GM12873 (cell line): Measurements from ENCODE around the gene DCUN1D1.

Source experiments
- TF ChIP-seq, protein P1 (sequence below): IDR thresholded peaks from 2 replicates; pipeline ENCODE4 v1.5.1; 2012; ENCODE audit warnings: low read depth, mild to moderate bottlenecking, moderate library complexity, low read length, control low read depth; ENCODE audit not compliant: insufficient read depth; ENCODE audit errors: missing control alignments

DCUN1D1 gene

DNA sequence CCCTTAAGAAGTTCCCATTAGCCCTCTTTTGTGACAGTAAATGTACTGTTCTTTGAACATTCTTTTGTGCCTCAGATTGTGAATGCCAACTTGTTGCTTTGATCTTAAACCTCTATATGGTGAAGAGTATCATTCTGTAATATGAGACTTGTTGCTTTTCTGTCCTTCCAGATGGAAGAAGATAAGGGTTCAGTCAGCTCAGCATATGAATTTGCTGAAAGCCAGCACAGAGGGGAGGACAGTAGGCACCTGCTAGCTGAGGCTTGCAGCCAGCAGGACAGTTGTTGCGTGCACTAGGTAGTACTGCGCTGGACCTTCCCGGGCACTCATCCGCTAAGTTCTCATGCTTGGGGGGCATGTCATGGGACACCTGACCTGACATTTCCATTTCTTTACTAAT, 74.7 kb downstream of the DCUN1D1 start:
- TF ChIP-seq, protein P1, sequence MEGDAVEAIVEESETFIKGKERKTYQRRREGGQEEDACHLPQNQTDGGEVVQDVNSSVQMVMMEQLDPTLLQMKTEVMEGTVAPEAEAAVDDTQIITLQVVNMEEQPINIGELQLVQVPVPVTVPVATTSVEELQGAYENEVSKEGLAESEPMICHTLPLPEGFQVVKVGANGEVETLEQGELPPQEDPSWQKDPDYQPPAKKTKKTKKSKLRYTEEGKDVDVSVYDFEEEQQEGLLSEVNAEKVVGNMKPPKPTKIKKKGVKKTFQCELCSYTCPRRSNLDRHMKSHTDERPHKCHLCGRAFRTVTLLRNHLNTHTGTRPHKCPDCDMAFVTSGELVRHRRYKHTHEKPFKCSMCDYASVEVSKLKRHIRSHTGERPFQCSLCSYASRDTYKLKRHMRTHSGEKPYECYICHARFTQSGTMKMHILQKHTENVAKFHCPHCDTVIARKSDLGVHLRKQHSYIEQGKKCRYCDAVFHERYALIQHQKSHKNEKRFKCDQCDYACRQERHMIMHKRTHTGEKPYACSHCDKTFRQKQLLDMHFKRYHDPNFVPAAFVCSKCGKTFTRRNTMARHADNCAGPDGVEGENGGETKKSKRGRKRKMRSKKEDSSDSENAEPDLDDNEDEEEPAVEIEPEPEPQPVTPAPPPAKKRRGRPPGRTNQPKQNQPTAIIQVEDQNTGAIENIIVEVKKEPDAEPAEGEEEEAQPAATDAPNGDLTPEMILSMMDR: no peak

DNA sequence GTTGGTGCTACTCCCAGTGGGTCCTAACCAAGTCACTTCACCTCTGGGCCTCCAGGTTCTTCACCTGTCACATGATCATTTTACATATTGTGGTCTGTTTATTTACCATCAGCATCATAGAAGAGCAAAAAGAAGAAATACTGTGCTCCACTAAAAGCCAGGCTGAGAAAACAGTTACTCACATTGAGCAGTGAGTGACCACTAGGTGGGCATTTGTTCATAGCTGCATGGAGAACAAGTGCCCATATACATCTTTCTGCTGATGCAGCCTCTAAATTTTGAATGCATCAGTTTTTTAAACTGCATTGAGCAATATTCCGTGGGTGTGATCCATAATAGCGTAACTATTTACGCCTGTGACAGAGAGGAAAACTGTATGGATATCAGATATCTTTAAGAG, 76.2 kb downstream of the DCUN1D1 start:
- TF ChIP-seq, protein P1: no peak

DNA sequence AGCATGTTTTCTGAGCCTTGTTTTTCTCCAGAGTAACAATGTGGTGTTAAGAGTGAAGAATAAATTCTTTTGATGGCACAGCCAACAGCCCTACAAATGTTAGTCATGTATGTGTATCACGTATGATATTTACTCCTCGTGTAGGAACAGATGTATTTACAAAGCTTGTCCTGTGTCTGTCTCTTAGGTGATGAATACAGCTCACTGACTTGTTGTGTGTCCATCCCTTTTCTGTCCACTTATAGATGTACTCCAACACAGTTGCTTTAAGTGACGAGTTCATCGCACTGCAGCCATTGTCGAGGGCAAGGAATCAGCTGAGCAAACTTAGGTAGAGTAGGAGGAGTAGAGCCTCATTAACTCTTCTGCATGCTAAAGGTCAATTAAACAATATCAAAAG, 78.1 kb downstream of the DCUN1D1 start:
- TF ChIP-seq, protein P1: no peak

DNA sequence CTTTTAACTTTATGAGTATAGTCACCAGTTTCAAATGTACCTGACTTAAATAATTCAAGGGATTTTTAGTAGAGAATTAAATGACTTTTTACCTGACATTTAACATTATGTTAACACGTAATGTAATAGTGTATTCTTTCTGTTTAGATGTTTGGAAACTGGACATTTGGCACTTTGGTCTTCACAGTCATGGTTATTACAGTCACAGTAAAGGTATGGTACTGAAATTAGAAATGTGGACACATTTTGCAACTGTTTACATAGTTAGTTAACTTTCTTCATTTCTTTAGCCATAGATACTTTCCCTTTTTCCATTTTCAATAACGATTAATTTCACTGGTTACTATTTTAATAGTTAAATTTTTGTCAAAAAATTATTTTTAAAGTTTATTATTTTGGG, 83.8 kb downstream of the DCUN1D1 start:
- TF ChIP-seq, protein P1: no peak

DNA sequence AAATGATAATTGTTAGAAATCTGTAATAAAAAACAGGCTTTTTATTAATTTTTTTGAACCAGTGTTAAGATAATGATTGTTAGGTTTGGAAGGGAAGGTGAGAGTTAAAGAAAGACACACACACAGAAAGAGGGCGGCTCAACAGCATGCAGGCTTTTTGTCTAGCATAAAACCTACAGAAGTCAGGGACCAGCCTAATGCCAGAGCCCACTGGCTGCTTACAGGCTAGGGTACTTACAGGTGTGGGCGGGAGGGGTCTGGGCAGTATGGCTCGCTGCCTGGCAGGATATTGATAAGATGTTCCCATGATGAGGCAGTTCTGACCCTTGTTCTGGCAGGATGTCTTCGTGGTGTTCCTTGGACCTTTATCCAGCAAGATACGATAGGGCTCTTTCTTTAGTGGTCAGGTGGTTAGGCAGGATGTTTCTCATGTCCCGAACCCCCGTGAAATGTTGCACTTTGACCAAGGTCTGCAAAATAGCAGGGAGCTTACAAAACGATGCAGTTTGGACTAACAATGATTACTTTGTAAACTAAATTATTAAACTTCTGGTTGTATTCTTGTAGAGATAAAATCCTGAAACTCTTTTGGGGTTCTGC, 84.7 kb downstream of the DCUN1D1 start:
- TF ChIP-seq, protein P1: no peak

DNA sequence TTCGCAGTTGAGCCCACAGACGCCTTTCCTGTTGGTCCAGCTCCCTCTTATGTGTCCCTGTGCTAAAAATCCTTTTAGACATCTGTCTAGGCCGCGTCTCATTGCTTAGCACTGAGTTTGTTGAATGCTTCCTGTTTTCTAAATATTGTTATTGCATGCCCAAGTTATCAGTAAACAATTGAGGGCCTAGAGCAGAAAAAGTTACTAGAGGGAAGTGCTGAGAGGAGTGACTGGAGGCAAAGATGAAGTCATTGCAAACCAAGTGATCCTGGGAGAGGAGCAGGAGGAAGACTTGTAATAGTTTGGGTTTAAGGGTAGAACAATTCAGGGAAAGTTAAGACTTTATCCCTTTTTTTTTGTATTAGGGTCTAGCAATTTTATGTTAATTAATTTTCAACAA, 88.1 kb downstream of the DCUN1D1 start:
- TF ChIP-seq, protein P1: no peak

DNA sequence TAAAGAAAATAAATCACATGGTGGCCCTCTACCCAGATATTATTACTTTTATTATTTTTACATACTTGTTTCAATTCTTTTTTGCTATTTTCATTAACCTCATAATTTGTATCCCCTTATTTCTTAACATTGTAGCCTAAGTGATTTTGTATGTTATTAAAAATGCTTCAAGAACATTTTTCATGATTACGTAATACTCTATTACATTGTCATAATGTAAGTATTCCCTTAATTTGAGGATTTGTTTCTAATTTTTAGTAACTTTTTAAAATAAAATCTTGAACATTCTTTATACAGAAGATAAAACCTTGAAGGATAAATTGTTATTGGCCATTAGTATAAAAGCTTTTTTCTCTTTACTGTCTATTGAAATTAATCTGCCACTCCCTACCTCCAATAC, 89.0 kb downstream of the DCUN1D1 start:
- TF ChIP-seq, protein P1: no peak
